Measurements from ENCODE around the gene CLK2.
"Not testable (repeated sequence)": the region's sequence is repeated elsewhere in the genome, so short reads cannot be mapped to it uniquely, and the experiment has no call there.

The CLK2 gene

GRCh38 chr1:155228096-155228427 lies 45.2 kb downstream of the CLK2 start:
- no peak for TF ChIP-seq CTCF (IDR thresholded peaks at IDR 0.05; ENCODE audit: low read depth, low read length)

GRCh38 chr1:155227261-155228095 lies 45.8 kb downstream of the CLK2 start:
- in situ Hi-C loops (cut with HindIII; ENCODE audit: low sequenced_read_pairs): no loop called here
- peak; percentile 99 for DNase-seq (ENCODE audit: low read depth, low spot score)
- H3K4me3 ChIP-seq (ENCODE audit: low read depth, low read length): peak overlapping the region; percentile 77
- TF ChIP-seq CTCF (IDR thresholded peaks at IDR 0.05; ENCODE audit: low read depth, low read length): no peak

More at GRCh38 chr1:155228096-155228427, 45.2 kb downstream of the CLK2 start:
- no peak for DNase-seq (ENCODE audit: low read depth, low spot score)
- H3K4me3 ChIP-seq (ENCODE audit: low read depth, low read length): peak overlapping the region; percentile 34
- in situ Hi-C loops (cut with HindIII; ENCODE audit: low sequenced_read_pairs): no loop called here

- in situ Hi-C loops (cut with HindIII; ENCODE audit: low sequenced_read_pairs): no loop called here
- peak overlapping the region; percentile 77 for H3K4me3 ChIP-seq (ENCODE audit: low read depth, low read length)
- no peak for DNase-seq (ENCODE audit: low read depth, low spot score)
- no peak for TF ChIP-seq CTCF (IDR thresholded peaks at IDR 0.05; ENCODE audit: low read depth, low read length)
Observed at GRCh38 chr1:155226910-155227260, 46.4 kb downstream of the CLK2 start.

GRCh38 chr1:155226188-155226909 lies 47.0 kb downstream of the CLK2 start:
- peak; percentile 68 for TF ChIP-seq CTCF (IDR thresholded peaks at IDR 0.05; ENCODE audit: low read depth, low read length)
- DNase-seq (ENCODE audit: low read depth, low spot score): peak; percentile 81
- H3K4me3 ChIP-seq (ENCODE audit: low read depth, low read length): peak overlapping the region; percentile 77
- in situ Hi-C loops (cut with HindIII; ENCODE audit: low sequenced_read_pairs): no loop called here

GRCh38 chr1:155225404-155225759 lies 47.9 kb downstream of the CLK2 start:
- not testable (repeated sequence) for H3K4me3 ChIP-seq (ENCODE audit: low read depth, low read length)

GRCh38 chr1:155223047-155223446 lies 50.3 kb downstream of the CLK2 start:
- no peak for TF ChIP-seq CTCF (IDR thresholded peaks at IDR 0.05; ENCODE audit: low read depth, low read length)
- H3K4me3 ChIP-seq (ENCODE audit: low read depth, low read length): no peak overlapping the region
- in situ Hi-C loops (cut with HindIII; ENCODE audit: low sequenced_read_pairs): no loop called here
- no peak for DNase-seq (ENCODE audit: low read depth, low spot score)

More at GRCh38 chr1:155225404-155225759, 47.9 kb downstream of the CLK2 start:
- DNase-seq (ENCODE audit: low read depth, low spot score); in situ Hi-C loops (cut with HindIII; ENCODE audit: low sequenced_read_pairs): not testable (repeated sequence)

- H3K4me3 ChIP-seq (ENCODE audit: low read depth, low read length); DNase-seq (ENCODE audit: low read depth, low spot score); in situ Hi-C loops (cut with HindIII; ENCODE audit: low sequenced_read_pairs): not testable (repeated sequence)
Observed at GRCh38 chr1:155220211-155220965, 52.9 kb downstream of the CLK2 start.

Measured in astrocyte of the spinal cord (primary cell).